ENCODE results near the gene NKX1-1.

- no peak for TF ChIP-seq MYC (IDR thresholded peaks at IDR 0.05; ENCODE audit: low read depth, low read length)
- TF ChIP-seq, protein P1, sequence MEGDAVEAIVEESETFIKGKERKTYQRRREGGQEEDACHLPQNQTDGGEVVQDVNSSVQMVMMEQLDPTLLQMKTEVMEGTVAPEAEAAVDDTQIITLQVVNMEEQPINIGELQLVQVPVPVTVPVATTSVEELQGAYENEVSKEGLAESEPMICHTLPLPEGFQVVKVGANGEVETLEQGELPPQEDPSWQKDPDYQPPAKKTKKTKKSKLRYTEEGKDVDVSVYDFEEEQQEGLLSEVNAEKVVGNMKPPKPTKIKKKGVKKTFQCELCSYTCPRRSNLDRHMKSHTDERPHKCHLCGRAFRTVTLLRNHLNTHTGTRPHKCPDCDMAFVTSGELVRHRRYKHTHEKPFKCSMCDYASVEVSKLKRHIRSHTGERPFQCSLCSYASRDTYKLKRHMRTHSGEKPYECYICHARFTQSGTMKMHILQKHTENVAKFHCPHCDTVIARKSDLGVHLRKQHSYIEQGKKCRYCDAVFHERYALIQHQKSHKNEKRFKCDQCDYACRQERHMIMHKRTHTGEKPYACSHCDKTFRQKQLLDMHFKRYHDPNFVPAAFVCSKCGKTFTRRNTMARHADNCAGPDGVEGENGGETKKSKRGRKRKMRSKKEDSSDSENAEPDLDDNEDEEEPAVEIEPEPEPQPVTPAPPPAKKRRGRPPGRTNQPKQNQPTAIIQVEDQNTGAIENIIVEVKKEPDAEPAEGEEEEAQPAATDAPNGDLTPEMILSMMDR (IDR thresholded peaks at IDR 0.05; ENCODE audit: low read depth, low read length), result no peak
Observed at GRCh38 chr4:1353186-1354055, 52.8 kb downstream of the NKX1-1 start.
